ENCODE data around the gene FCAMR.

Gene FCAMR

GRCh38 chr1:206967096-206967849 lies 3.0 kb downstream of the FCAMR start:
- Histone ChIP-seq H3K9me3 (ENCODE audit: control insufficient read depth, insufficient read depth, low read length) (no peaks in the 10 kb centered on the region), H3K9ac (ENCODE audit: low read depth, low read length) (no peak overlapping the region), H3K4me3 (ENCODE audit: low read depth, low read length) (no peak overlapping the region), H3K36me3 (ENCODE audit: control insufficient read depth, insufficient read depth, low read length) (no peaks in the 10 kb centered on the region), H3K27me3 (ENCODE audit: control insufficient read depth, insufficient read depth, low read length) (no peaks in the 10 kb centered on the region), H3K4me1 (ENCODE audit: control insufficient read depth, insufficient read depth, low read length) (no peaks in the 10 kb centered on the region)

- Histone ChIP-seq H3K4me1 (ENCODE audit: control insufficient read depth, insufficient read depth, low read length) (no peaks in the 10 kb centered on the region), H3K9me3 (ENCODE audit: control insufficient read depth, insufficient read depth, low read length) (no peaks in the 10 kb centered on the region)
Observed at GRCh38 chr1:206965781-206966180, 4.5 kb downstream of the FCAMR start.

GRCh38 chr1:206963740-206964139 lies 6.5 kb downstream of the FCAMR start:
- H3K4me3 ChIP-seq (ENCODE audit: low read depth, low read length) = no peak overlapping the region
- H3K9ac ChIP-seq (ENCODE audit: low read depth, low read length) = no peak overlapping the region
- H3K36me3 ChIP-seq (ENCODE audit: control insufficient read depth, insufficient read depth, low read length) = no peaks in the 10 kb centered on the region
- H3K9me3 ChIP-seq (ENCODE audit: control insufficient read depth, insufficient read depth, low read length) = no peaks in the 10 kb centered on the region
- no peaks in the 10 kb centered on the region for H3K27me3 ChIP-seq (ENCODE audit: control insufficient read depth, insufficient read depth, low read length)
- no peaks in the 10 kb centered on the region for H3K4me1 ChIP-seq (ENCODE audit: control insufficient read depth, insufficient read depth, low read length)

More at GRCh38 chr1:206965781-206966180, 4.5 kb downstream of the FCAMR start:
- H3K36me3 ChIP-seq (ENCODE audit: control insufficient read depth, insufficient read depth, low read length) = no peaks in the 10 kb centered on the region
- no peaks in the 10 kb centered on the region for H3K27me3 ChIP-seq (ENCODE audit: control insufficient read depth, insufficient read depth, low read length)
- no peak overlapping the region for H3K4me3 ChIP-seq (ENCODE audit: low read depth, low read length)
- H3K9ac ChIP-seq (ENCODE audit: low read depth, low read length) = no peak overlapping the region

GRCh38 chr1:206963119-206963712 lies 7.0 kb downstream of the FCAMR start:
- Histone ChIP-seq H3K9me3 (ENCODE audit: control insufficient read depth, insufficient read depth, low read length) (no peaks in the 10 kb centered on the region), H3K27me3 (ENCODE audit: control insufficient read depth, insufficient read depth, low read length) (no peaks in the 10 kb centered on the region), H3K36me3 (ENCODE audit: control insufficient read depth, insufficient read depth, low read length) (no peaks in the 10 kb centered on the region), H3K4me1 (ENCODE audit: control insufficient read depth, insufficient read depth, low read length) (no peaks in the 10 kb centered on the region), H3K9ac (ENCODE audit: low read depth, low read length) (no peak overlapping the region), H3K4me3 (ENCODE audit: low read depth, low read length) (no peak overlapping the region)

- Histone ChIP-seq H3K4me1 (ENCODE audit: control insufficient read depth, insufficient read depth, low read length) (no peaks in the 10 kb centered on the region), H3K4me3 (ENCODE audit: low read depth, low read length) (no peak overlapping the region), H3K9ac (ENCODE audit: low read depth, low read length) (no peak overlapping the region), H3K9me3 (ENCODE audit: control insufficient read depth, insufficient read depth, low read length) (no peaks in the 10 kb centered on the region), H3K27me3 (ENCODE audit: control insufficient read depth, insufficient read depth, low read length) (no peaks in the 10 kb centered on the region), H3K36me3 (ENCODE audit: control insufficient read depth, insufficient read depth, low read length) (no peaks in the 10 kb centered on the region)
Observed at GRCh38 chr1:206962272-206962671, 8.0 kb downstream of the FCAMR start.

- no peaks in the 10 kb centered on the region for H3K4me1 ChIP-seq (ENCODE audit: control insufficient read depth, insufficient read depth, low read length)
- H3K27me3 ChIP-seq (ENCODE audit: control insufficient read depth, insufficient read depth, low read length) = no peaks in the 10 kb centered on the region
- H3K36me3 ChIP-seq (ENCODE audit: control insufficient read depth, insufficient read depth, low read length) = no peaks in the 10 kb centered on the region
- no peaks in the 10 kb centered on the region for H3K9me3 ChIP-seq (ENCODE audit: control insufficient read depth, insufficient read depth, low read length)
- no peak overlapping the region for H3K4me3 ChIP-seq (ENCODE audit: low read depth, low read length)
- H3K9ac ChIP-seq (ENCODE audit: low read depth, low read length) = no peak overlapping the region
Observed at GRCh38 chr1:206961668-206962067, 8.6 kb downstream of the FCAMR start.

- Histone ChIP-seq H3K9ac (ENCODE audit: low read depth, low read length) (no peak overlapping the region), H3K27me3 (ENCODE audit: control insufficient read depth, insufficient read depth, low read length) (no peaks in the 10 kb centered on the region), H3K9me3 (ENCODE audit: control insufficient read depth, insufficient read depth, low read length) (no peaks in the 10 kb centered on the region), H3K4me3 (ENCODE audit: low read depth, low read length) (no peak overlapping the region), H3K4me1 (ENCODE audit: control insufficient read depth, insufficient read depth, low read length) (no peaks in the 10 kb centered on the region), H3K36me3 (ENCODE audit: control insufficient read depth, insufficient read depth, low read length) (no peaks in the 10 kb centered on the region)
Observed at GRCh38 chr1:206960676-206961386, 9.4 kb downstream of the FCAMR start.

- Histone ChIP-seq H3K27me3 (ENCODE audit: control insufficient read depth, insufficient read depth, low read length) (no peaks in the 10 kb centered on the region), H3K4me1 (ENCODE audit: control insufficient read depth, insufficient read depth, low read length) (no peaks in the 10 kb centered on the region), H3K4me3 (ENCODE audit: low read depth, low read length) (no peak overlapping the region), H3K9me3 (ENCODE audit: control insufficient read depth, insufficient read depth, low read length) (no peaks in the 10 kb centered on the region), H3K9ac (ENCODE audit: low read depth, low read length) (no peak overlapping the region), H3K36me3 (ENCODE audit: control insufficient read depth, insufficient read depth, low read length) (no peaks in the 10 kb centered on the region)
Observed at GRCh38 chr1:206958144-206958543, 12.1 kb downstream of the FCAMR start.

- Histone ChIP-seq H3K9me3 (ENCODE audit: control insufficient read depth, insufficient read depth, low read length) (no peaks in the 10 kb centered on the region), H3K36me3 (ENCODE audit: control insufficient read depth, insufficient read depth, low read length) (no peaks in the 10 kb centered on the region), H3K4me1 (ENCODE audit: control insufficient read depth, insufficient read depth, low read length) (no peaks in the 10 kb centered on the region)
Observed at GRCh38 chr1:206957639-206958038, 12.6 kb downstream of the FCAMR start.

GRCh38 chr1:206955476-206956451 lies 14.5 kb downstream of the FCAMR start:
- H3K4me3 ChIP-seq (ENCODE audit: low read depth, low read length) = no peak overlapping the region
- H3K36me3 ChIP-seq (ENCODE audit: control insufficient read depth, insufficient read depth, low read length) = no peaks in the 10 kb centered on the region
- no peaks in the 10 kb centered on the region for H3K4me1 ChIP-seq (ENCODE audit: control insufficient read depth, insufficient read depth, low read length)
- H3K27me3 ChIP-seq (ENCODE audit: control insufficient read depth, insufficient read depth, low read length) = no peaks in the 10 kb centered on the region
- H3K9ac ChIP-seq (ENCODE audit: low read depth, low read length) = no peak overlapping the region
- no peaks in the 10 kb centered on the region for H3K9me3 ChIP-seq (ENCODE audit: control insufficient read depth, insufficient read depth, low read length)

More at GRCh38 chr1:206957639-206958038, 12.6 kb downstream of the FCAMR start:
- H3K4me3 ChIP-seq (ENCODE audit: low read depth, low read length) = no peak overlapping the region
- no peaks in the 10 kb centered on the region for H3K27me3 ChIP-seq (ENCODE audit: control insufficient read depth, insufficient read depth, low read length)
- H3K9ac ChIP-seq (ENCODE audit: low read depth, low read length) = no peak overlapping the region
